Transverse colon (tissue), 3 donors: ENCODE measurements around the gene CLCNKA.

Experiments
- POLR2A ChIP-seq: fragments of 450-650 bp; IDR thresholded peaks from one replicate; pipeline ENCODE4 v1.6.1; 2016; ENCODE audit warnings: antibody characterized with exemption, mild to moderate bottlenecking, moderate library complexity
- TF ChIP-seq, protein P1 (sequence below), 5 experiments: fragments of 200-600 bp in 3 of 5; fragments of 450-650 bp in 2 of 5; sonication (generic) in 3 of 5; IDR thresholded peaks; 1 replicate in 2 of 5; 2 replicates in 3 of 5; pipeline ENCODE4 v1.5.1; 2016 to 2017; ENCODE audit warnings: antibody characterized with exemption in 5 of 5, inconsistent platforms in 3 of 5, mild to moderate bottlenecking in 2 of 5, moderate library complexity in 1 of 5

DNA sequence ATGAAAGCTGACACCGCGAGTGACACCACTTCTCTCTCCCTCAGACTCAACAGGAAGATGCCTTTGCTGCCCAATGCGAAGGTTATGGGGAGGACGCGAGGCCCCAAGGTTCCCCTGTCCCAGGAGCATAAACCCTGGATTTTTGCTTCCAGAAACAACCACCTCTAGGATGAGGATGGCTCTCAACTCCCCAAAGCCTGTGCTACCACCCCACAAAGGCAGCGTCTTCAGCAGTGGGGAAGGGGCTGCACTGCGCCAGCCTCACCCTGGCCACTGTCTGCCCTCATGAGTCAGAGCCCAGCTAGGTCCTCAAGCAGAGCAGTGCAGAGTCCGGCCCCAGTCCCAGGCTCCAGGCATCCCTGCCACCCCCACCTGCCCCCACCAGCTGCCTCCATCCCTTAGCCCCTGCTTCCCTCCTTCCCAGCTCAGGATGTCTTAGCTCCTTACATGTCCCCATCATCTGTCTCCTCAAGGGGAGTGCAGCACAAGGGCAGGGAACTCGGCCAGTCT is 24.7 kb upstream of the CLCNKA start:
- no peak for TF ChIP-seq POLR2A
- TF ChIP-seq, protein P1, sequence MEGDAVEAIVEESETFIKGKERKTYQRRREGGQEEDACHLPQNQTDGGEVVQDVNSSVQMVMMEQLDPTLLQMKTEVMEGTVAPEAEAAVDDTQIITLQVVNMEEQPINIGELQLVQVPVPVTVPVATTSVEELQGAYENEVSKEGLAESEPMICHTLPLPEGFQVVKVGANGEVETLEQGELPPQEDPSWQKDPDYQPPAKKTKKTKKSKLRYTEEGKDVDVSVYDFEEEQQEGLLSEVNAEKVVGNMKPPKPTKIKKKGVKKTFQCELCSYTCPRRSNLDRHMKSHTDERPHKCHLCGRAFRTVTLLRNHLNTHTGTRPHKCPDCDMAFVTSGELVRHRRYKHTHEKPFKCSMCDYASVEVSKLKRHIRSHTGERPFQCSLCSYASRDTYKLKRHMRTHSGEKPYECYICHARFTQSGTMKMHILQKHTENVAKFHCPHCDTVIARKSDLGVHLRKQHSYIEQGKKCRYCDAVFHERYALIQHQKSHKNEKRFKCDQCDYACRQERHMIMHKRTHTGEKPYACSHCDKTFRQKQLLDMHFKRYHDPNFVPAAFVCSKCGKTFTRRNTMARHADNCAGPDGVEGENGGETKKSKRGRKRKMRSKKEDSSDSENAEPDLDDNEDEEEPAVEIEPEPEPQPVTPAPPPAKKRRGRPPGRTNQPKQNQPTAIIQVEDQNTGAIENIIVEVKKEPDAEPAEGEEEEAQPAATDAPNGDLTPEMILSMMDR (IDR thresholded peaks at IDR 0.05), result no peak
